ENCODE results near the gene FOXK1.

Gene FOXK1

DNA sequence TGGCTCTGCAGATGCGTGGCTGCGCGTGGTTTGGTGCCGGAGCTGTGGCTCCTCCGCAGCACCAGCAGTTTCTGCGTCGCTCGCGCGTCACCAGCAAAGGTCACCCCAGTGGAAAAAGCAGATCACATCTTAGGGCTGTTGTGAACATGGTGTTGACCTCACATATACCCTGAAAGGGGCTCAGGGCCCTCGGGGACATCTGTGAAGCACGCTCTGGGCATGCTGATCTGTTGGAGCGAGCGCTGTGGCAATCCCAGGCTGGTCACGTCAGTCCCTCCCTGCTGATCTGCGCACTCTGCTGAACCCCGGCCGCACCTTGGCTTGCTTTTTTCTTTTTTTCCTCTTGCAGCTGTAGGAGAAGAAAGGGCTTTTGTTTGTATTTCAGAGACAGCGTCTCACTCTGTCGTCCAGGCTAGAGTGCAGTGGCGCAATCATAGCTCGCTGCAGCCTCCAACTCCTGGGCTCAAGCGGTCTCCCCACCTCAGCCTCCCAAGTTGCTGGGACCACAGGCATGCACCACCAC, 60.0 kb downstream of the FOXK1 start:
- in situ Hi-C loops (cut with HindIII; ENCODE audit: low sequenced_read_pairs), result no loop called here

DNA sequence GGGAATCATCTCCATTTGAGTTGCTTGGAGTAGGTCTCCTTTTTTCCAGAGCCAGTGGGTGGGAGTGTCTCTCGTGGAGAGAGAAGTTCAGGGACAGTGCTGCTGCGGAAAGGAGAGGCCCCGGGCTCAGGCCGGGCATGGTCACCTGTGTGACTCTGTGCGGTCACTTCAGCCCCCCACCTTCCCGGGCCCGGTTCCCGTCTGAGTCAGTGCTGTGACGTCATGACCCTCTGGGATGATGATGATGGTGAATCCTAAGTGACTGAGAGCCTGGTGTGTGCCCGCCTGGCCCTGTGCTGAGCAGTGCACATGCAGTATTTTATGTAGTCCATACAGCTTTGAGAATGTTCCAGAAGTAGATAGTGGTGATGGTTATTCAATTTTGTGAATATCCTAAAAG, 60.8 kb downstream of the FOXK1 start:
- in situ Hi-C loops (cut with HindIII; ENCODE audit: low sequenced_read_pairs), result no loop called here

DNA sequence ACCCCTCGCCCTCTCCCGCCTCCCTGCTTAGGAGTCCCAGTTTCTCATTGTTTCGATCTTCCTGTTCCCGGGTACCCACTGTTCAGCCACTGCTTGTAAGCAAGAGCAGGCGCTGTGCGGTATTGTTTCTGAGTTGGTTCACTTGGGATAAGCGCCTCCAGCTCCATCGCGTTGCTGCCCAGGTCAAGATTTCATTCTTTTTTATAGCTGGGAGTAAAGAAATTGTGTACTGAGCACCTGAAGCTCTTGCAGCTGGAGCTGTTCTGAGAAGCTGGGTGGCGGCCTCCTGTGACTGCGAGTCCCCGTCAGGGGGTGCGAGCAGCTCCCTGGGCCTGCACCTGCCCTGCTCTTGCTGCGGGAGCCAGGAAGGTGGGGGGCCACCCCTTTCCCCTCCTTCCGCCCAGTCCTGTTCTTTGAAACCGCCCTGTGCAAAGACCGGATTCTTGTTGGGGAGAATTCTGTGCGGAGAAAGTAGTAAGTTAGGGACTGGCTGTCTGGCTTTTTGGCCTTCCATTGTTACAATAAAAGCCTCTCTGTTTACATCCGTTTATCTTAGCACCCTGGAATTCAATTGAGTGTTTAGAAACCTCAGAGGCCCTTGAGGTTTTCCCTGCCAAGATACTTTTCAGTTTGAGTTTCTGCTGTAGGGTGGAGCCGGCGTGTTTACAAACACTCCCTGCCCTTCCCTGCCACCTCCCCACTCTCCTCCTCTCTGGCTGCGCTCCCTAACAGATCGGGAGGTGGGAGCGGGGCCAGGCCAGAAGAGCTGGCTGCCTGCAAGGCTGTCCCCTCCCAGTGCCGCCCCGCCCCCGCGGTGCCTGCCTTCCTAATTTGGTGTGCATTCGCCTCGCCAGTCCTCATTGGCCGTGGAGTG, 62.5 kb downstream of the FOXK1 start:
- in situ Hi-C loops (cut with HindIII; ENCODE audit: low sequenced_read_pairs), result no loop called here

DNA sequence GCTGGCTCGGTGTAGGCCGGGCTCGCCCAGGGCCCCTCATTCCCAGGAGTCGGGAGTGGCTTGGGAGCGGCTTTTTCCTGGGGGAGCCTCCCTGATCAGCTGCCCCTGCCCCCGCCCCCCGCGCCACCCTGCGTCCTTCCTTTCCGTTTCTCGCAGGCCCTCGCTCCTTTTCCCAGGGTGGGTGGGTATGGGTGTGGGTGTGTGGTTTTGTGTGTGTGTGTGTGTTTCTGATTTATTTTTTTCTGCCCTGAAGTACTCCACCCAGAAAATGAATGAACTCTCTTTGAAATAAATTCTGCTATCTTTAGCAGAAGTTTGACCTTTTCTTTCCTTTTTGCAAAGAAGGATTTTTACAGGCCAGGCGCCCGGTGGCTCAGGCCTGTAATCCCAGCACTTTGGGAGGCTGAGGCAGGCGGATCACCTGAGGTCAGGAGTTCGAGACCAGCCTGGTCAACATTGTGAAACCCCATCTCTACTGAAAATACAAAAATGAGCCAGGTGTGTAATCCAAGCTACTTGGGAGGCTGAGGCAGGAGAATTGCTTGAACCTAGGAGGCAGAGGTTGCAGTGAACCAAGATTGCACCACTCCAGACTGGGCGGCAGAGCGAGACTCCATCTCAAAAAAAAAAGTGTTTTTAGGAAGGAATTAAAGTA, 63.3 kb downstream of the FOXK1 start:
- in situ Hi-C loops (cut with HindIII; ENCODE audit: low sequenced_read_pairs), result no loop called here

DNA sequence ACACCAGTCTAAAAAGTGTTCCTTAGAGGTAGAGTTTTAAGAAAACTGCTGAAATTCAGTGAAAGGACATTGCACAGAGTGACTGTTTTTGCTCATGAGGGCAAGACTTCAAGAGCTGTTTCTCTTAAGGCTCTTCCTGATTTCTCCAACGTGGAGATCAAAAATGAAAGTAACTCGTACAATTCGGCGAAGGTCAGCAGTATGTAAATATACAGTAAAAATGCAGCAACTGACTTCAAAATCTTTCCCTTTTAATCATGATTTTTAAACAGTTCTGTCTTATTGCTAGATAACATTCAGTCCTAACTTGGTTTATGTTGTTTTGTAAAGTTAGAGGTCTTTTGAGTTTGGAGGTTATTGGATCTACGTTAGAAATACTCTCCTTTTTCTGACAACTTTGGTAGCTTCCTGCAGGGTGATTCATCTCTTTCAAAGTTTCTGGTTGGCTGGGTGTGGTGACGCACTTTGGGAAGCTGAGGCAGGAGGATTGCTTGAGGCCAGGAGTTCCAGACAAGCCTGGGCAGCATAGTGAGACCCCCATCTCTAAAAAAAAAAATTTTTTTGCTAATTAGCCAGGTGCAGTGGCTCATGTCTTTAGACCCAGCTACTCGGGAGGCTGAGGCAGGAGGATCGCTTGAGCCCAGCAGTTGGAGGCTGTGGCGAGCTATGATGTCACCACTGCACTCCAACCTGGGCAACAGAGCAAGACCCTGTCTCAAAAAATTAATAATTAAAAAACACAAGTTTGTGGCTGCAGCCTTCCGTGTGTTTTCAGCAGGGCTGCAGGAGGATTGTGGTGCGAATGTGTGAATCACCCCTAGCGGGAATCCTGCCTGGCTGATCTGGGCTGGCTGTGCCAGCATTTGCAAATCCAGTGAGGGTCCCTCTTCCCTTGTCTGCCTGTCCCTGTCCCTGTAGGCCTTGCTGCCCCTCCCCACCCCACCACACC, 64.2 kb downstream of the FOXK1 start:
- in situ Hi-C loops (cut with HindIII; ENCODE audit: low sequenced_read_pairs), result no loop called here

DNA sequence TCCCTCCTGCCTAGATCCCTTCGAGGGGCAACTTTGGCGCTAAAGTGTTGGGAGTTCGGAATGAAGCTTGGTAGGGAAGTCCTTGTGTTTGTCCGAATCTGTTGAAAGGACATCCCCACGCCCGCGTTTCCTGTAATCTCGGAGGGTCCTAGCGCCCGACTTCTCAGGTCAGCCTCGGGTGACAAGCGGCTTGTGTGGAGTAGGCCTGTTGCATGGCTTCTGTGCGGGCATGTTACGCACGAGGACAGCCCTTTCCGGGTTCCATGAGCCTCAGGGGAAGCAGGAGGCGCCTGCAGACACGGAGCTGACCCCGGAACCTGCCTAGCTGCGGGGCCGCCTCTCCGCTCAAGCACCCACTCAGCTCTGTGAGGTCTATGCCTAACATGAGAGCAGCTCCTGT, 64.9 kb downstream of the FOXK1 start:
- in situ Hi-C loops (cut with HindIII; ENCODE audit: low sequenced_read_pairs), result no loop called here

DNA sequence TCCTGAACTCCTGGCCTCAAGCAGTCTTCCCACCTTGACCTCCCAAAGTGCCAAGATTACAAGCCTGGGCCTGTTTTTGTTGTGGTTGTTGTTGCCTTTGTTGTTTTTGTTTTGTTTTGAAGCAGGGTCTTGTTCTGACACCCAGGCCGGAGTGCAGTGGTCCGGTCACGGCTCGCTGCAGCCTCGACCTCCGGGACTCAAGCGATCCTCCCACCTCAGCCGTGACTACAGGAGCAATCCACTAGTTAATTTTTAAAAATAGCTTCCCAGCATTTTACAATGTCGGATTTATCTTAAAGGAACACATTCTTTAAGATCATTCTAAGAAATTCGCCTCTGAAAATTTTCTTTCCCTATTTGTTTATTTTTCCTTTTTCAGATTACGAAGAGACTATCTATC, 65.7 kb downstream of the FOXK1 start:
- in situ Hi-C loops (cut with HindIII; ENCODE audit: low sequenced_read_pairs), result no loop called here

DNA sequence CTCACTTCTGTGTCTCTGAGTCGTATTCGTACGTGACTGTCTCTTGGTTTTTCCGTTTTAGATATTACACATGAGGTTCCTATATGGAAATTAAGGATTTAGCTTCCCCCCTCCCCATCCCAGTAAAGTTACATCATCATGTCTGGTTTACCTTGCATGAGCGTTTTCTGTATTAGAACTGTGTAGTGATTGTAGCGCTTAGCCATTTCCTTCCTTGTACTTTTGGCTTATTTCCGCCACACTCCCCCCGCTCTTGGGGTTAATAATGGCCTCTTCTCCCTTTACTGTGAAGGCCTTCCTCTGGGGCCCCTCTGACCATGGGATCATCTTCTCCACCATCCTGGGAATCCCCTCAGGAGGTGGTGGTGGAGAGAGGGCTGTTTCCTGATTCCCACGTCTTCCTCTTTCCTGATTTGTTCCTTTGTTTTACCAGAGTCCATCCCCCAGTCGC, 66.2 kb downstream of the FOXK1 start:
- in situ Hi-C loops (cut with HindIII; ENCODE audit: low sequenced_read_pairs), result no loop called here

DNA sequence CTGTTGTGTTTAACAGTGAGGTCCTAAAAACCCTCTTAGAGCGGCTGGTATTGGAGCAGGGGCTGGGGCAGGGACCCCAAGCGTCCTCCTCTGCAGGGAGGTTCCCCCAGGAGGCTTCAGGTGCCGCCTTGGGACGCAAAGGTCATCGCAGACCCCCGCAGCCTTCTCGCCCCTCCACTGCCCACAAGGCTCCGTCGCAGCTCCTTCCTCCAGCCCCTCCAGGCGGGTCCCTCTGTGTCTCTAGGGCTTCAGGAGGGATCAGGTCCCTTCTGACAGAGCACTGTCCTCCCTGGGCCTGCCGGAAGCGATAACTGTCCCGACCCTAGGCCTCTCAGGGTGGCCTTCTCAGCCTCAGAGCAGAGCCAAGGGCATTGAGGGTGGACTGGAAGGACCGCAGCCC, 67.3 kb downstream of the FOXK1 start:
- in situ Hi-C loops (cut with HindIII; ENCODE audit: low sequenced_read_pairs), result no loop called here

DNA sequence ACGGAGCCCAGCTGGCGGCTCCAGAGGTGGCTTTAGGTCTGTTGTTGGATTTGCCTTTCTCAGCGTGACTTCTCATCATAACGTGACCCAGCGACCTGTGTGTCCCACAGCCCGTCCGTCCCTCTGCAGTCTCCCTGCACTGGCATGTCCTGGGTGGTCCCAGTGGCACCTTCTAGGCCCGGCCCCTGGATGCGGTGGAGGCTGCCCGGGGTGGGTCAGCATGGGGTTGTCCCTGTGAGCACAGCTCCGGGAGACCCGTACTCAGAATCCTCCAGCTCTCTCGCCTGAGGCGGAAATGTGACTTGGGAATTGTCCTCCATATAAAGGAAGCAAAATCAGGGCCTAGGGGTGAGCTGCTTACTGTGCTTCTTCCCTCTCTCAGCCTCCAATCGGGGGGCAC, 67.7 kb downstream of the FOXK1 start:
- in situ Hi-C loops (cut with HindIII; ENCODE audit: low sequenced_read_pairs), result no loop called here

DNA sequence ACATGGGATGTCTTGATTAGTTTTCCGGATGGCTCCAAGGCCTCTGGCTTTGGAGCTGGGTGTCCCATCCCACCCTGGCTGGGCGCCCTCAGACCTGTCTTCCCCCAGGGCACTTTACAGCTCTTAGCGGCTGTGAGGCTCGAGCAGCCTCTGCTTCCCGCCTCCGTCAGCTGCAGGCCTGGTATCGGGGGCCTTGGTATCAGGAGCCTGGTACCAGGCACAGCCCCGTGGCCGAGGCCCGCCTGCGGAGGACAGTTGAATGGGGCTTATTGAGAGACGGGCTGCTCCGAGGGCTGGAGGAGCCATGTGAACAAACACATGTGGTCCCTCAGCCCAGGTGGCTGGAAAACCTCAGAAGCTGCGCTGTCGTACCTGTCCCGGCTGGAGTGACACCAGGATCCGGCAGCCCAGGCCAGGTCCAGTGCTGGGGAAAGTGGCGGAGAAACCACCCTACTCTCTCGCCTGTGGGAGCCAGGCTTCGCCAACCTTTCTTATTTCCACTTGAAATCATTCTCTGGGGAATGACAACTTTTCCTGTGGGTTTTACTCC, 69.4 kb downstream of the FOXK1 start:
- in situ Hi-C loops (cut with HindIII; ENCODE audit: low sequenced_read_pairs), result no loop called here

DNA sequence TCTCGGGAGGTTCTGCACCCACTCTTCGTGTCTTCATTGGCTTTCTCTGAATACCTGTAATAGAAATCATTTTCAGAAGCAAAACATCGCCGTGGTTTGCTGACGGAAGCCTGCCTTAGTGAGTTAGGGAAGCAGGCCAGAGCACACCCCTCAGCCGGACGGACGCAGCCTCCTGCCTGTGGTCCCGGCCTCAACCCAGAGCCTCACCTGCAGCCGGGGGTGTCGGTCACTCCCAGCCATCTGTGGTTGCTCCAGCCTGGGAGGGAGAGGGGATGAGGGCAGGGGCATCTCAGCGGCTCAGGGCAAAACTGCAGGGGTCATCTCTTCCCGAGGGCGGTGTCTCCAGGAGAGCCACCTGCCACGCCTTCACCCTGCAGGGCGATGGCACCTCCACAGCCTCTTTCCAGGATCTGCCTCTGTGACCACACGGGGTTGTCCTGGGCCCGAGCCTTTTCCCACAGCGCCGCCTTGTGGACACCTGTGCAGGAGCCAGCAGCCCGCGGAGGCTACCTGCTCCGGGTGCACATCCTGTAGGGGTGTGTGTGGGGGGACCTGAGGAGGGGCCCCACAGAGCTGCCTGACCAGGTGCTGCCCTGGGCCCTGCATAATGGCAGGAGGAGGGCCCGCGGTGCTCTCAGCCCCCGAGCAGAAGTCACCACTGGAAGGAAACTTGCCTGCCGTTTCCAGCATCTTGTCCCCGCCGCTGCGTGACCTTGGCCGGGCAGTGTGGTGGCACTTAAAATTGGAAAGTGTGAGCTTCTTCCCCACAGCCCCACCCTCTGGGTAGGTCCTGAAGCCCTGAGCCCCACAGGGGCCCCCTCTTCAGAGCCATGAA, 71.7 kb downstream of the FOXK1 start:
- in situ Hi-C loops (cut with HindIII; ENCODE audit: low sequenced_read_pairs), result no loop called here

DNA sequence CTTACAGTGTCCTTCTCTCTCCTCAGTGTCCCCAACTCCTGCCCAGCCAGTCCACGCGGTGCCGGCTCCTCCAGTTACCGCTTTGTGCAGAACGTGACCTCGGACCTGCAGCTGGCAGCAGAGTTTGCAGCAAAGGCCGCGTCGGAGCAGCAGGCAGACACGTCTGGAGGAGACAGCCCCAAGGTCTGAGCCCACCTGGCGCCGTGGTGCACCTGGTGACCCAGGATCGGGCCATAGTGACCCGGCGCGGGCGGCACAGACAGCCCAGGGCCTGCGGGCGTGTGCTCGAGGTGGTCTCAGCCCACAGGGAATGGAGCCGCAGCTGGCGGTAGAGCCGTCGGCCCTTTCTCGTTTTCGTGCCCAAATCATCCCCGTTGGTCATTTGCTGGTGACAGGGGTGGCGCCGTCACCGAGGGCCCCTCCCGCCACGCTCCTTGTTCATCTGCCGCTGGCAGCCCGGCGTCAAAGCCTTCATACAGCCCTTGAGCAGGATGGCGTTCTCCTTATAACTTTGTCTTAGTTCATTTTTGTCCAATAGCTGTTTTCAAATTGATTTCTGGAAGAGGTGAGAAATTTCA, 72.4 kb downstream of the FOXK1 start:
- in situ Hi-C loops (cut with HindIII; ENCODE audit: low sequenced_read_pairs), result no loop called here

DNA sequence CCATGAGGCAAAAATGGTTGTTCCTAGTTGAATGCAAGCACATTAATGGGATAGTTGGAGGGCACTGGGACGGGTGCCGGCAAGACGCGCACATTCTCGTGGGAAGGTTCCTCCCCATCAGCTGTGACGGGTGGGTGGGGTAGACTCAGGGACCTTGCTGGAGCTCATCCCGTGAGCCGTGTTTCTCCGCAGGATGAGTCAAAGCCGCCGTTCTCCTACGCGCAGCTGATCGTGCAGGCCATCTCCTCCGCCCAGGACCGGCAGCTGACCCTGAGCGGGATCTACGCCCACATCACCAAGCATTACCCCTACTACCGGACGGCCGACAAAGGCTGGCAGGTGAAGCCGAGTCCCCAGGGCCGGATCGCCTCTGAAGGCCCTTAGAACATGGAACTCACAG, 73.0 kb downstream of the FOXK1 start:
- in situ Hi-C loops (cut with HindIII; ENCODE audit: low sequenced_read_pairs), result no loop called here

DNA sequence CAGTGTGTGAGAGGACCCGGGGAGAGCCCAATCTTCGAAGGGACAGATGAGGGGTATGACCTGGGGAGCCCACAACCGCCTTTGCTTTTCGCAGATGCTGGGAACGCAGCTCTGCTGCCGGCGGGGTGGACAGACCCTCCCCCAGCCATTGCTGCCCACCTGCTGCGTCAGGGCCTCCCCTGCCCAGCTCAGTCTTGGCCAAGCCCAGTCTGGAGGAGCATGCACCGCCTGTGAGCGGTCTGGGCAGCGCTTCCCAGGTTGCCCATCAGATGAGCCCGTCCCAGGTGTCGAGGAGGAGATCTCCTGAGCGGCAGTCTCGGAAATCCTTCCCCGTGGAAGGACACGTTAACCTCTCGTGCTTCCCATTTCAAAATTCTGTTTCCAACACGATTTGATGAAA, 76.0 kb downstream of the FOXK1 start:
- in situ Hi-C loops (cut with HindIII; ENCODE audit: low sequenced_read_pairs), result no loop called here

DNA sequence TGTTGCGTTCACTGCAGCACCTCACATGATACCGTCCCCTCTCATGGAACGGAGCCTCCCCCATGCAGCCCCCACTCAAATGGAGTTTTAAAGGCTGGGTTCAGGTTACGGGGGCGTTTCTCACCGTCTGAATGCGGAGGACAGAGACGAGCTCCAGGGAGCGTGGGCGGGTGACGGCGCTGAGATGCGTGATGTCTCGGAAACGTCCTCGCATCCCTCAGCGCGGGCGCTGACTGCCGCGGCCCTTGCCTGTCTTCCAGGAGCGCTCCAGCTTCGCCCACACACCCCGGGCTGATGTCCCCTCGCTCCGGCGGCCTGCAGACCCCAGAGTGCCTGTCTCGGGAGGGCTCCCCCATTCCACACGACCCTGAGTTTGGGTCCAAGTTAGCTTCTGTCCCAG, 76.7 kb downstream of the FOXK1 start:
- in situ Hi-C loops (cut with HindIII; ENCODE audit: low sequenced_read_pairs), result no loop called here

DNA sequence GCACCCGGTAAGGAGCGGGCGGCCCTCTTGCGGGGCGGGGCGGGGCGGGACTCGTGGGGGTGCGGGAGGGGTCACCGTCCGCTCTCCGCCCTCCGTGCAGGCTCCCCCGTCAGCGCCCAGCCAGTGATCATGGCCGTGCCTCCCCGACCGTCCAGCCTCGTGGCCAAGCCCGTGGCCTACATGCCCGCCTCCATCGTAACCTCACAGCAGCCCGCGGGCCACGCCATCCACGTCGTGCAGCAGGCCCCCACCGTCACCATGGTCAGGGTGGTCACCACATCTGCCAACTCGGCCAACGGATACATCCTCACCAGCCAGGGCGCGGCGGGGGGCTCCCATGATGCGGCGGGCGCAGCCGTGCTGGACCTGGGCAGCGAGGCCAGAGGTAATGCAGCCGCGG, 77.1 kb downstream of the FOXK1 start:
- in situ Hi-C loops (cut with HindIII; ENCODE audit: low sequenced_read_pairs), result no loop called here

DNA sequence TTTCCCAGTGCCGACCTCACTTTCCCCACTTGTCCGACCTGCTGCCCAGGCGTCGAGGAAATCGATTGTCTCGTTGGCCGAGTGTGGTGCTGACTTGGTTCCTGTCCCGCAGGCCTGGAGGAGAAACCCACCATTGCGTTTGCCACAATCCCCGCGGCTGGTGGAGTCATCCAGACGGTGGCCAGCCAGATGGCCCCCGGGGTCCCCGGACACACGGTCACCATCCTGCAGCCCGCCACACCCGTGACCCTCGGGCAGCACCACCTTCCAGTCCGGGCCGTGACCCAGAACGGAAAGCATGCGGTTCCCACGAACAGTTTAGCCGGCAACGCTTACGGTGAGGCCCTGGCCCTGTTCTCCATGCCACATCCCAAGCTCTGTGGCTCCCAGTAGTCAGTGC, 78.9 kb downstream of the FOXK1 start:
- in situ Hi-C loops (cut with HindIII; ENCODE audit: low sequenced_read_pairs), result no loop called here
